WERI-Rb-1 (cell line): Measurements from ENCODE around the gene TRPC3.

Source experiments
- DNase-seq: peaks from one replicate; pipeline ENCODE4 v3.0.0-alpha.2; 2020
- H3K27ac ChIP-seq: fragments of 250-450 bp; sonication (Bioruptor Pico); 2 replicates; pipeline ENCODE4 v1.5.1; 2020; ENCODE audit warnings: mild to moderate bottlenecking, moderate library complexity
- H3K27me3 ChIP-seq: fragments of 250-450 bp; sonication (Bioruptor Pico); 2 replicates; pipeline ENCODE4 v1.5.1; 2021; ENCODE audit warnings: mild to moderate bottlenecking, low read depth, moderate library complexity; ENCODE audit not compliant: insufficient read depth, severe bottlenecking
- H3K36me3 ChIP-seq: fragments of 250-450 bp; sonication (Bioruptor Pico); 2 replicates; pipeline ENCODE4 v1.5.1; 2020; ENCODE audit warnings: mild to moderate bottlenecking, moderate library complexity
- H3K4me3 ChIP-seq: 2 replicates; pipeline ENCODE4 v1.5.1; 2011; ENCODE audit warnings: low read depth, mild to moderate bottlenecking, control low read depth, low read length
- H3K9me3 ChIP-seq: fragments of 250-450 bp; sonication (Bioruptor Pico); 2 replicates; pipeline ENCODE4 v1.5.1; 2021; ENCODE audit warnings: mild to moderate bottlenecking, moderate library complexity; ENCODE audit not compliant: severe bottlenecking
- CTCF ChIP-seq: IDR thresholded peaks from 2 replicates; pipeline ENCODE4 v1.5.1; 2011; ENCODE audit warnings: low read depth, mild to moderate bottlenecking, control low read depth, inconsistent platforms, low read length

The TRPC3 gene

GRCh38 chr4:121861426-121861825 lies 90.4 kb downstream of the TRPC3 start:
- Histone ChIP-seq H3K27me3 (no peaks in the 10 kb centered on the region), H3K27ac (no peak overlapping the region), H3K36me3 (peaks cover 45% of the 10 kb centered on the region), H3K4me3 (no peak overlapping the region), H3K9me3 (no peaks in the 10 kb centered on the region)
- no peak for DNase-seq
- TF ChIP-seq CTCF, result no peak

DNA sequence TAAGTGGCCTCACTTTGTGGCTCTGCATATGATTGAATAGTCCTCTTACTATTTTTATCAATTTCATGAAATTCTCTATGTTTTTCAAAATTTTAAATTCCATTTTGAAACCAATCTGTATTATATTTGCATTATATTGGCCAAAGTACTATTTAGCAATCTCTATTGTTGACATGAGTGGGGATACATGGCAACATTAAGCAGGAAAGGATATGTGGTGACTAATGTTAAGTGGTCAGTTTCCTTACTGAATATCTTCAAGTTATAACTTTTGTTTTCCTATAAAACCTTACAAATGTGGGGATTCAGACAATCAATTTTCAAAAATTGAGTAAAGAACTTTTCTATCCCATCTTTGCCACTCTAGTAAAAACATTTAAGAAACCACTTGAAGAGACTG lies 91.7 kb downstream of the TRPC3 start:
- H3K9me3 ChIP-seq, result no peaks in the 10 kb centered on the region
- H3K27ac ChIP-seq, result no peak overlapping the region
- no peak for DNase-seq
- H3K27me3 ChIP-seq, result no peaks in the 10 kb centered on the region
- H3K4me3 ChIP-seq, result no peak overlapping the region
- no peak for TF ChIP-seq CTCF
- peaks cover 35% of the 10 kb centered on the region for H3K36me3 ChIP-seq

- Histone ChIP-seq H3K27ac (no peak overlapping the region), H3K9me3 (no peaks in the 10 kb centered on the region), H3K4me3 (no peak overlapping the region), H3K27me3 (no peaks in the 10 kb centered on the region), H3K36me3 (peaks cover 28% of the 10 kb centered on the region)
- DNase-seq, result no peak
- no peak for TF ChIP-seq CTCF
Observed at GRCh38 chr4:121851354-121851753, 100.5 kb downstream of the TRPC3 start.

- H3K36me3 ChIP-seq, result peaks cover 42% of the 10 kb centered on the region
- no peaks in the 10 kb centered on the region for H3K9me3 ChIP-seq
- no peak for TF ChIP-seq CTCF
- DNase-seq, result no peak
- no peaks in the 10 kb centered on the region for H3K27me3 ChIP-seq
- H3K4me3 ChIP-seq, result no peak overlapping the region
- H3K27ac ChIP-seq, result no peak overlapping the region
Observed at GRCh38 chr4:121846662-121847061, 105.2 kb downstream of the TRPC3 start.

GRCh38 chr4:121842862-121843261 lies 109.0 kb downstream of the TRPC3 start:
- Histone ChIP-seq H3K27me3 (no peaks in the 10 kb centered on the region), H3K9me3 (no peaks in the 10 kb centered on the region), H3K36me3 (peaks cover 41% of the 10 kb centered on the region), H3K4me3 (no peak overlapping the region), H3K27ac (no peak overlapping the region)
- no peak for TF ChIP-seq CTCF
- no peak for DNase-seq

DNA sequence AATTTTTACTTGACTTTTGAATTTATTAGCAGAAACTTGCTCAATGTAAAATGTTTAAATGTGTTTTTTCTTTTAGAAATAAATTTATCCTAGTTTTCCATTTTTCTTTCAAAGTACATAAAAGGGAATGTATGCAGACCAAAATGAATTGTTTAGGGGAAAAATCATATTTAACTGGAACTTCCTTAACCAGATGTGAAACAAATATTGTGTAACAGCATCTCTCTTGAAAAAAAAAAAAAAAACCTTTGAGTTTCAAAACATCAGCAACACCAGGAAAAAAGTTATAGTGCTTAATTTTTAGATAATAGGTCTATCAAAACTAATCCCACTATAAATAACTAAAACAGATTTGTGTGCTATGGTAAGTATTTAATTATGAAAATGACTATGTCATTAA lies 113.7 kb downstream of the TRPC3 start:
- peaks cover 38% of the 10 kb centered on the region for H3K36me3 ChIP-seq
- no peak for DNase-seq
- TF ChIP-seq CTCF, result no peak
- no peaks in the 10 kb centered on the region for H3K27me3 ChIP-seq
- no peak overlapping the region for H3K4me3 ChIP-seq
- H3K27ac ChIP-seq, result no peak overlapping the region
- no peaks in the 10 kb centered on the region for H3K9me3 ChIP-seq
